GM12878 (cell line): ENCODE data around the gene CENPH. TPM values are rescaled to one million over a fixed set of nuclear protein-coding genes. Genes with fewer than 3 reads are reported as not detected.

Experiments used
- ATAC-seq: fragments of 200-7000 bp; cut with Tn5 transposase; 3 replicates; pipeline ENCODE4 v1.9.1; 2020; ENCODE audit warnings: mild to moderate bottlenecking, moderate library complexity
- BruUV-seq: library from RNA; stranded (reverse); fragments of 400-500 nt; replicated peaks from 2 replicates; lab custom pipeline; 2021; lab: Mats Ljungman, UMichigan
- CTCF ChIA-PET: fragments of 300-600 bp; sonication (Branson Sonifier 250); formaldehyde crosslinking; extraction: SDS; loops from one replicate; lab custom pipeline; 2021; ENCODE audit warnings: inconsistent platforms; lab: Yijun Ruan, JAX
- POLR2A ChIA-PET: fragments of 350-600 bp; formaldehyde crosslinking; extraction: SDS; loops from one replicate; lab custom pipeline; 2021; ENCODE audit warnings: inconsistent platforms; lab: Charles Lee
- RAD21 ChIA-PET: fragments of 300-600 bp; sonication (Branson Sonifier 250); formaldehyde crosslinking; loops from one replicate; lab custom pipeline; 2023; ENCODE audit warnings: antibody characterized with exemption; ENCODE audit not compliant: unreplicated experiment; lab: Charles Lee
- SMC1A ChIA-PET: fragments of 300-600 bp; sonication (Branson Sonifier 250); formaldehyde crosslinking; loops from one replicate; lab custom pipeline; 2023; ENCODE audit not compliant: unreplicated experiment, uncharacterized antibody; lab: Charles Lee
- DNase-seq: peaks from one replicate; pipeline ENCODE4 v3.0.0-alpha.2; 2011; ENCODE audit warnings: low read depth, low spot score
- FAIRE-seq: peaks from 3 replicates; lab custom pipeline; 2011; peaks lifted over from hg19 to GRCh38; lab: Jason Lieb, UNC
- H2AFZ ChIP-seq: 2 replicates; pipeline ENCODE4 v1.6.0; 2011; ENCODE audit warnings: low read depth, low read length, control low read depth; ENCODE audit not compliant: control insufficient read depth
- H3K27ac ChIP-seq: 2 replicates; pipeline ENCODE4 v1.5.1; 2011; ENCODE audit warnings: control low read depth; ENCODE audit not compliant: control insufficient read depth, insufficient read depth
- H3K27me3 ChIP-seq, 2 experiments: replicated peaks in 1 of 2; 2 replicates each; pipeline versions ENCODE4 v1.6.0 to v1.6.1; 2011; ENCODE audit warnings: low read length in 1 of 2; ENCODE audit not compliant: control insufficient read depth in 2 of 2, insufficient read depth in 2 of 2
- H3K36me3 ChIP-seq, 2 experiments: 2 replicates each; pipeline ENCODE4 v1.5.1; 2011; ENCODE audit warnings: low read length in 1 of 2; ENCODE audit not compliant: control insufficient read depth in 2 of 2, insufficient read depth in 2 of 2
- H3K4me1 ChIP-seq: 2 replicates; pipeline ENCODE4 v1.6.1; 2011; ENCODE audit warnings: mild to moderate bottlenecking, low read length, moderate library complexity, mixed read lengths; ENCODE audit not compliant: control insufficient read depth, insufficient read depth
- H3K4me2 ChIP-seq: 2 replicates; pipeline ENCODE4 v1.6.0; 2011; ENCODE audit warnings: control low read depth; ENCODE audit not compliant: control insufficient read depth, insufficient read depth
- H3K4me3 ChIP-seq: fragments of 200-600 bp; sonication (generic); 2 replicates; pipeline ENCODE4 v1.5.1; 2016
- H3K79me2 ChIP-seq: 2 replicates; pipeline ENCODE4 v1.6.0; 2011; ENCODE audit warnings: low read length; ENCODE audit not compliant: control insufficient read depth, insufficient read depth
- H3K9ac ChIP-seq: 2 replicates; pipeline ENCODE4 v1.8.0; 2011; ENCODE audit warnings: low read length, control low read depth, mixed read lengths; ENCODE audit not compliant: control insufficient read depth, insufficient read depth
- H3K9me3 ChIP-seq: replicated peaks from 3 replicates; pipeline ENCODE4 v1.5.1; 2011; ENCODE audit warnings: mild to moderate bottlenecking, low read length; ENCODE audit not compliant: control insufficient read depth, insufficient read depth
- H4K20me1 ChIP-seq: 2 replicates; pipeline ENCODE4 v1.6.0; 2011; ENCODE audit not compliant: control insufficient read depth, insufficient read depth
- CBX3 ChIP-seq: fragments of 200-600 bp; sonication (generic); IDR thresholded peaks from 2 replicates; pipeline ENCODE4 v1.6.1; 2016; ENCODE audit warnings: low read depth, borderline replicate concordance
- CREM ChIP-seq: IDR thresholded peaks from 2 replicates; pipeline ENCODE4 v1.6.1; 2014; ENCODE audit warnings: antibody characterized with exemption, low read depth
- E2F4 ChIP-seq: IDR thresholded peaks from 2 replicates; pipeline ENCODE4 v1.6.1; 2012; ENCODE audit warnings: low read depth, low read length, improper control_type of control experiment
- GATAD2B ChIP-seq: fragments of 450-650 bp; conservative IDR thresholded peaks from 2 replicates; pipeline ENCODE4 v1.6.1; 2017; ENCODE audit warnings: low read depth, mild to moderate bottlenecking, moderate library complexity
- IRF4 ChIP-seq: IDR thresholded peaks from 2 replicates; pipeline ENCODE4 v1.6.1; 2011; ENCODE audit warnings: low read depth, low read length
- MEF2B ChIP-seq: fragments of 450-650 bp; IDR thresholded peaks from 2 replicates; pipeline ENCODE4 v1.6.1; 2018; ENCODE audit warnings: mild to moderate bottlenecking, moderate library complexity; ENCODE audit not compliant: partially characterized antibody, poor library complexity, severe bottlenecking
- MXI1 ChIP-seq: fragments of 150-350 bp; IDR thresholded peaks from 2 replicates; pipeline ENCODE4 v1.6.1; 2011; ENCODE audit warnings: low read depth, mild to moderate bottlenecking, inconsistent platforms, low read length, improper control_type of control experiment
- STAT3 ChIP-seq: IDR thresholded peaks from 2 replicates; pipeline ENCODE4 v1.6.1; 2011; ENCODE audit warnings: low read depth, low read length, improper control_type of control experiment
- ZNF217 ChIP-seq: fragments of 450-650 bp; IDR thresholded peaks from 2 replicates; pipeline ENCODE4 v1.6.1; 2017; ENCODE audit warnings: antibody characterized with exemption, mild to moderate bottlenecking
- ZNF24 ChIP-seq: fragments of 450-650 bp; IDR thresholded peaks from 2 replicates; pipeline ENCODE4 v1.6.1; 2017; ENCODE audit warnings: antibody characterized with exemption, mild to moderate bottlenecking
- WGBS: methylation state at CpG from one replicate; pipeline ENCODE4 v1.1.6; 2016; ENCODE audit warnings: low lambda C conversion rate; ENCODE audit not compliant: insufficient replicate concordance, insufficient coverage; ENCODE audit errors: missing lambda C conversion rate; 5-methylcytosine and 5-hydroxymethylcytosine counted together
- in situ Hi-C: fragments of 300-500 bp; cut with MboI; formaldehyde crosslinking; loops from 9 replicates; pipeline ENCODE4 v1.14.3; 2018; ENCODE audit warnings: mixed read lengths
- intact Hi-C: fragments of 100-400 bp; cut with micrococcal nuclease; formaldehyde crosslinking; loops from one replicate; pipeline ENCODE4 v1.14.2; 2022; ENCODE audit not compliant: unreplicated experiment
- polyA plus RNA-seq, 11 experiments: library from polyadenylated mRNA; depleted of rRNA in 4 of 11; unstranded in 6 of 11; stranded (reverse) in 5 of 11; fragments of >200 nt; fragmentation: Nextera tagmentation in 4 of 11; fragmentation: Illumina TruSeq in 1 of 11; extraction: Ambion mirVana in 4 of 11; extraction: Trizol in 1 of 11; gene quantifications; 1 replicate in 1 of 11; 2 replicates in 10 of 11; pipeline versions ENCODE4 v1.2.1 to v1.2.3, GENCODE V29; 2011 to 2016; ENCODE audit warnings: inconsistent platforms in 2 of 11, missing spikeins in 2 of 11, low read depth in 1 of 11
- total RNA-seq, 4 experiments: library from RNA; depleted of rRNA in 3 of 4; stranded (reverse); fragments of >200 nt in 3 of 4; fragmentation: Illumina TruSeq in 1 of 4; extraction: Trizol in 1 of 4; gene quantifications; 2 replicates each; pipeline versions ENCODE4 v1.2.1 to v1.2.3, GENCODE V29; 2013 to 2021
- TF ChIP-seq, protein P1 (sequence below): IDR thresholded peaks from 2 replicates; pipeline ENCODE4 v1.6.1; 2012; ENCODE audit warnings: low read length, inconsistent platforms
- TF ChIP-seq, protein P2 (sequence below): IDR thresholded peaks from 2 replicates; pipeline ENCODE4 v1.6.1; 2012; ENCODE audit warnings: mild to moderate bottlenecking, low read depth, low read length
- TF ChIP-seq, protein P3 (sequence below): fragments of 450-650 bp; IDR thresholded peaks from 2 replicates; pipeline ENCODE4 v1.6.1; 2017; ENCODE audit warnings: mild to moderate bottlenecking, low read depth, inconsistent platforms; ENCODE audit not compliant: poor library complexity, severe bottlenecking
- TF ChIP-seq, protein P4 (sequence below): IDR thresholded peaks from 2 replicates; pipeline ENCODE4 v1.6.1; 2011; ENCODE audit warnings: borderline replicate concordance, low read depth, mild to moderate bottlenecking, moderate library complexity, mixed read lengths, low read length; ENCODE audit not compliant: insufficient read depth; ENCODE audit errors: extremely low read length

Gene CENPH
- total and polyA plus RNA-seq, 10 of the 15 experiments (the other 5 are each of a cell fraction or from before 2014, with no cell fraction given) = 7.3 to 65.6 (median 45.9) TPM

DNA sequence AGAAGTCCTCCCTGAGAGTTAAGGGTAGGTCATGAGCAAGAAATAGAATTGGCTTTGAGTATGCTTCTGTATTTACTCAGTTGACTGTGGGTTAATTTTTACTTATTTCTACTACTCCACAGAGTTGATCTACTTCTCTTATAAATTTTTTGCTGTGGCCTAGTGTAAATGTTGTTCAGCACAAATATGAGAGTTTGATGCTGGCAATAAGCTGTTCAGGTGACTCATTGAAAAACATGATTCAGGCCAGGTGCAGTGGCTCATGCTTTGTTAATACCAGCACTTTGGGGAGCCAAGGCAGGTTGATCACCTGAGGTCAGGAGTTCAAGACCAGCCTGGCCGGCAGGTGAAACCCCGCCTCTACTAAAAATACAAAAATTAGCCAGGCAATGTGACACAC is 40.8 kb downstream of the CENPH start (continued):
- TF ChIP-seq, protein P1, sequence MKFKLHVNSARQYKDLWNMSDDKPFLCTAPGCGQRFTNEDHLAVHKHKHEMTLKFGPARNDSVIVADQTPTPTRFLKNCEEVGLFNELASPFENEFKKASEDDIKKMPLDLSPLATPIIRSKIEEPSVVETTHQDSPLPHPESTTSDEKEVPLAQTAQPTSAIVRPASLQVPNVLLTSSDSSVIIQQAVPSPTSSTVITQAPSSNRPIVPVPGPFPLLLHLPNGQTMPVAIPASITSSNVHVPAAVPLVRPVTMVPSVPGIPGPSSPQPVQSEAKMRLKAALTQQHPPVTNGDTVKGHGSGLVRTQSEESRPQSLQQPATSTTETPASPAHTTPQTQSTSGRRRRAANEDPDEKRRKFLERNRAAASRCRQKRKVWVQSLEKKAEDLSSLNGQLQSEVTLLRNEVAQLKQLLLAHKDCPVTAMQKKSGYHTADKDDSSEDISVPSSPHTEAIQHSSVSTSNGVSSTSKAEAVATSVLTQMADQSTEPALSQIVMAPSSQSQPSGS = no peak

DNA sequence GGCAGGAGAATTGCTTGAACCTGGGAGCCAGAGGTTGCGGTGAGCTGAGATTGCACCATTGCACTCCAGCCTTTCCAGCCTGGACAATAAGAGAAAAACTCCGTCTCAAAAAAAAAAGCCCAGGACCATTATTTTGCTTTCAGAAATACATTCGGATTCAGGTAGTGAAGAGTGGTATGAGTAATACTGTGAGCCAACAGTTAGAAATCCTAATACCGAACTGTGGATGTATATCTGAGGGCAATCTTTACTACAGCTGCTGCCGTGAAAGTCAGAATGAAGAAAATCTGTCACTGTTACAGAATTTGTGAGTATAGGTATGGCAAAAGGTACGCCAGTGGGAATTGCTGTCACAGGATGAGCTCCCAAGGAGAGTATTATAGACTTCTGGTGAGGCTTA is 41.9 kb downstream of the CENPH start:
- no peak overlapping the region for H3K27ac ChIP-seq
- WGBS = 82% methylated on average over 6 of the region's 6 CpGs
- FAIRE-seq (no peak), ATAC-seq (no peak), DNase-seq (no peak)
- no peaks in the 10 kb centered on the region; a peak in 1 of 4 replicates for H3K36me3 ChIP-seq
- H2AFZ ChIP-seq = no peak overlapping the region
- RAD21 ChIA-PET = no interaction called here
- H3K9ac ChIP-seq = no peak overlapping the region
- BruUV-seq = no TSS peak
- CTCF ChIA-PET = interaction anchor here (1.1 kb wide), 1 partner anchor 138 kb away, joined by 3 read pairs; the partner anchor contains the start of gene SLC30A5
- intact Hi-C loops (loop anchor here (10.0 kb wide), 1 partner anchor 134 kb away; the partner anchor contains the start of genes AK6, RAD17 and TAF9), in situ Hi-C loops (no loop called here)
- no peaks in the 10 kb centered on the region for H3K27me3 ChIP-seq
- POLR2A ChIA-PET = no interaction called here
- SMC1A ChIA-PET = no interaction called here
- H3K9me3 ChIP-seq = no peaks in the 10 kb centered on the region
- H4K20me1 ChIP-seq = no peaks in the 10 kb centered on the region
- H3K79me2 ChIP-seq = peaks cover 11% of the 10 kb centered on the region
- H3K4me2 ChIP-seq = no peak overlapping the region
- H3K4me1 ChIP-seq = no peaks in the 10 kb centered on the region
- no peak overlapping the region for H3K4me3 ChIP-seq
- TF ChIP-seq CBX3 (no peak), E2F4 (no peak), CREM (no peak), GATAD2B (no peak), IRF4 (no peak), MXI1 (no peak), STAT3 (no peak), ZNF24 (no peak), ZNF217 (no peak), MEF2B (no peak)
- TF ChIP-seq, protein P2, sequence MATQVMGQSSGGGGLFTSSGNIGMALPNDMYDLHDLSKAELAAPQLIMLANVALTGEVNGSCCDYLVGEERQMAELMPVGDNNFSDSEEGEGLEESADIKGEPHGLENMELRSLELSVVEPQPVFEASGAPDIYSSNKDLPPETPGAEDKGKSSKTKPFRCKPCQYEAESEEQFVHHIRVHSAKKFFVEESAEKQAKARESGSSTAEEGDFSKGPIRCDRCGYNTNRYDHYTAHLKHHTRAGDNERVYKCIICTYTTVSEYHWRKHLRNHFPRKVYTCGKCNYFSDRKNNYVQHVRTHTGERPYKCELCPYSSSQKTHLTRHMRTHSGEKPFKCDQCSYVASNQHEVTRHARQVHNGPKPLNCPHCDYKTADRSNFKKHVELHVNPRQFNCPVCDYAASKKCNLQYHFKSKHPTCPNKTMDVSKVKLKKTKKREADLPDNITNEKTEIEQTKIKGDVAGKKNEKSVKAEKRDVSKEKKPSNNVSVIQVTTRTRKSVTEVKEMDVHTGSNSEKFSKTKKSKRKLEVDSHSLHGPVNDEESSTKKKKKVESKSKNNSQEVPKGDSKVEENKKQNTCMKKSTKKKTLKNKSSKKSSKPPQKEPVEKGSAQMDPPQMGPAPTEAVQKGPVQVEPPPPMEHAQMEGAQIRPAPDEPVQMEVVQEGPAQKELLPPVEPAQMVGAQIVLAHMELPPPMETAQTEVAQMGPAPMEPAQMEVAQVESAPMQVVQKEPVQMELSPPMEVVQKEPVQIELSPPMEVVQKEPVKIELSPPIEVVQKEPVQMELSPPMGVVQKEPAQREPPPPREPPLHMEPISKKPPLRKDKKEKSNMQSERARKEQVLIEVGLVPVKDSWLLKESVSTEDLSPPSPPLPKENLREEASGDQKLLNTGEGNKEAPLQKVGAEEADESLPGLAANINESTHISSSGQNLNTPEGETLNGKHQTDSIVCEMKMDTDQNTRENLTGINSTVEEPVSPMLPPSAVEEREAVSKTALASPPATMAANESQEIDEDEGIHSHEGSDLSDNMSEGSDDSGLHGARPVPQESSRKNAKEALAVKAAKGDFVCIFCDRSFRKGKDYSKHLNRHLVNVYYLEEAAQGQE = no peak
- TF ChIP-seq, protein P3, sequence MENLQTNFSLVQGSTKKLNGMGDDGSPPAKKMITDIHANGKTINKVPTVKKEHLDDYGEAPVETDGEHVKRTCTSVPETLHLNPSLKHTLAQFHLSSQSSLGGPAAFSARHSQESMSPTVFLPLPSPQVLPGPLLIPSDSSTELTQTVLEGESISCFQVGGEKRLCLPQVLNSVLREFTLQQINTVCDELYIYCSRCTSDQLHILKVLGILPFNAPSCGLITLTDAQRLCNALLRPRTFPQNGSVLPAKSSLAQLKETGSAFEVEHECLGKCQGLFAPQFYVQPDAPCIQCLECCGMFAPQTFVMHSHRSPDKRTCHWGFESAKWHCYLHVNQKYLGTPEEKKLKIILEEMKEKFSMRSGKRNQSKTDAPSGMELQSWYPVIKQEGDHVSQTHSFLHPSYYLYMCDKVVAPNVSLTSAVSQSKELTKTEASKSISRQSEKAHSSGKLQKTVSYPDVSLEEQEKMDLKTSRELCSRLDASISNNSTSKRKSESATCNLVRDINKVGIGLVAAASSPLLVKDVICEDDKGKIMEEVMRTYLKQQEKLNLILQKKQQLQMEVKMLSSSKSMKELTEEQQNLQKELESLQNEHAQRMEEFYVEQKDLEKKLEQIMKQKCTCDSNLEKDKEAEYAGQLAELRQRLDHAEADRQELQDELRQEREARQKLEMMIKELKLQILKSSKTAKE = no peak
- TF ChIP-seq, protein P4, sequence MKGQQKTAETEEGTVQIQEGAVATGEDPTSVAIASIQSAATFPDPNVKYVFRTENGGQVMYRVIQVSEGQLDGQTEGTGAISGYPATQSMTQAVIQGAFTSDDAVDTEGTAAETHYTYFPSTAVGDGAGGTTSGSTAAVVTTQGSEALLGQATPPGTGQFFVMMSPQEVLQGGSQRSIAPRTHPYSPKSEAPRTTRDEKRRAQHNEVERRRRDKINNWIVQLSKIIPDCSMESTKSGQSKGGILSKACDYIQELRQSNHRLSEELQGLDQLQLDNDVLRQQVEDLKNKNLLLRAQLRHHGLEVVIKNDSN = no peak
